Measurements from ENCODE around the gene DNM3.
"Not testable (repeated sequence)": the region's sequence is repeated elsewhere in the genome, so short reads cannot be mapped to it uniquely, and the experiment has no call there.

DNM3 gene

DNA sequence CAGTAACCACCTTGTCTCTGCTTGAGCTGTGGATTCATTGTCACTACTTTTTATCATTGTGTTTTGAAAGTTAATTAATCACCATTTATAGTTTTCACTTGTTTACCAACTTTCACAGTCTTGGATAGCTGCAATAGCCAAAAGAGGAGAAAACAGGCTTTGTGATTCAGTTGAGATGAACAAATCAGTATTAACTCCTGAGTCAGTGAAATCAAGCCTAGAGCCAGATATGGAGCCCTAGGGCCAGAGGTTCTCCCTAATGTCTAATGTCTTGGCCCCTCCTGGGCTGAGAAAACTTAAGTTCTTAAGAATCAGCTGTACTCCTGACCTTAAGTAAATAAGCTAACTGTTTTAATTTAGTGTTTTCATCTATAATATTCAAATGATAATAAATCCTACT, 228.8 kb downstream of the DNM3 start (continued):
- no peak for TF ChIP-seq BACH2 (CRISPR knock-in tag; IDR thresholded peaks at IDR 0.05; ENCODE audit: borderline replicate concordance)
- TF ChIP-seq ISL1 (CRISPR knock-in tag; IDR thresholded peaks at IDR 0.05) = no peak
- TF ChIP-seq, protein P1, sequence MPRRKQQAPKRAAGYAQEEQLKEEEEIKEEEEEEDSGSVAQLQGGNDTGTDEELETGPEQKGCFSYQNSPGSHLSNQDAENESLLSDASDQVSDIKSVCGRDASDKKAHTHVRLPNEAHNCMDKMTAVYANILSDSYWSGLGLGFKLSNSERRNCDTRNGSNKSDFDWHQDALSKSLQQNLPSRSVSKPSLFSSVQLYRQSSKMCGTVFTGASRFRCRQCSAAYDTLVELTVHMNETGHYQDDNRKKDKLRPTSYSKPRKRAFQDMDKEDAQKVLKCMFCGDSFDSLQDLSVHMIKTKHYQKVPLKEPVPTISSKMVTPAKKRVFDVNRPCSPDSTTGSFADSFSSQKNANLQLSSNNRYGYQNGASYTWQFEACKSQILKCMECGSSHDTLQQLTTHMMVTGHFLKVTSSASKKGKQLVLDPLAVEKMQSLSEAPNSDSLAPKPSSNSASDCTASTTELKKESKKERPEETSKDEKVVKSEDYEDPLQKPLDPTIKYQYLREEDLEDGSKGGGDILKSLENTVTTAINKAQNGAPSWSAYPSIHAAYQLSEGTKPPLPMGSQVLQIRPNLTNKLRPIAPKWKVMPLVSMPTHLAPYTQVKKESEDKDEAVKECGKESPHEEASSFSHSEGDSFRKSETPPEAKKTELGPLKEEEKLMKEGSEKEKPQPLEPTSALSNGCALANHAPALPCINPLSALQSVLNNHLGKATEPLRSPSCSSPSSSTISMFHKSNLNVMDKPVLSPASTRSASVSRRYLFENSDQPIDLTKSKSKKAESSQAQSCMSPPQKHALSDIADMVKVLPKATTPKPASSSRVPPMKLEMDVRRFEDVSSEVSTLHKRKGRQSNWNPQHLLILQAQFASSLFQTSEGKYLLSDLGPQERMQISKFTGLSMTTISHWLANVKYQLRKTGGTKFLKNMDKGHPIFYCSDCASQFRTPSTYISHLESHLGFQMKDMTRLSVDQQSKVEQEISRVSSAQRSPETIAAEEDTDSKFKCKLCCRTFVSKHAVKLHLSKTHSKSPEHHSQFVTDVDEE (CRISPR knock-in tag; IDR thresholded peaks at IDR 0.05) = no peak
- TF ChIP-seq TOX (CRISPR knock-in tag; IDR thresholded peaks at IDR 0.05; ENCODE audit: borderline replicate concordance) = no peak

DNA sequence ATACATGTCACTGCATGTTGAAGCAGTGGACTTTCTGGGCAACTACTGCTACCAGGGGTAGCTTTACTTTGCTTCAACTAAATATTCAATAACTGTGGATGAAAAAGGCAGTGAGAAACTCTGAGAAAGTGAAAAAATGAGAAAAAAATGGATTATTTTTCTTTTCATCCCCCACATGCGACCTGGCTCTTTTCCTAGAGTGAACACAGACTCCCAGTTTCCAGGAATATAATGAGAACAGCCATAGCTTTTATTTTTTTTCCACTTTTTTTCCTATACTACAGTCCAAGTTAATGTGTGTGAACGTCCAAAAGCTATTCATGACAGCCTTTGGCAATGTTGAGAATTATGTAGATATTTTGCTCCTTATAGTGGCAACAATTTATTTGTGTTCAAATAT, 230.4 kb downstream of the DNM3 start:
- no peak for TF ChIP-seq PPARA (CRISPR knock-in tag; IDR thresholded peaks at IDR 0.05; ENCODE audit: borderline replicate concordance)
- TF ChIP-seq, protein P2, sequence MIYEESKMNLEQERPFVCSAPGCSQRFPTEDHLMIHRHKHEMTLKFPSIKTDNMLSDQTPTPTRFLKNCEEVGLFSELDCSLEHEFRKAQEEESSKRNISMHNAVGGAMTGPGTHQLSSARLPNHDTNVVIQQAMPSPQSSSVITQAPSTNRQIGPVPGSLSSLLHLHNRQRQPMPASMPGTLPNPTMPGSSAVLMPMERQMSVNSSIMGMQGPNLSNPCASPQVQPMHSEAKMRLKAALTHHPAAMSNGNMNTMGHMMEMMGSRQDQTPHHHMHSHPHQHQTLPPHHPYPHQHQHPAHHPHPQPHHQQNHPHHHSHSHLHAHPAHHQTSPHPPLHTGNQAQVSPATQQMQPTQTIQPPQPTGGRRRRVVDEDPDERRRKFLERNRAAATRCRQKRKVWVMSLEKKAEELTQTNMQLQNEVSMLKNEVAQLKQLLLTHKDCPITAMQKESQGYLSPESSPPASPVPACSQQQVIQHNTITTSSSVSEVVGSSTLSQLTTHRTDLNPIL (CRISPR knock-in tag; IDR thresholded peaks at IDR 0.05; ENCODE audit: low read depth) = no peak
- no peak for TF ChIP-seq BACH2 (CRISPR knock-in tag; IDR thresholded peaks at IDR 0.05; ENCODE audit: borderline replicate concordance)
- TF ChIP-seq ARNTL (CRISPR knock-in tag; IDR thresholded peaks at IDR 0.05; ENCODE audit: borderline replicate concordance, low read depth) = no peak
- no peak for TF ChIP-seq ZFP30 (CRISPR knock-in tag; IDR thresholded peaks at IDR 0.05)
- no peak for TF ChIP-seq ISL1 (CRISPR knock-in tag; IDR thresholded peaks at IDR 0.05)
- no peak for TF ChIP-seq ESRRG (CRISPR knock-in tag; IDR thresholded peaks at IDR 0.05)
- TF ChIP-seq GLIS3 (CRISPR knock-in tag; IDR thresholded peaks at IDR 0.05) = no peak
- TF ChIP-seq RARB (CRISPR knock-in tag; IDR thresholded peaks at IDR 0.05) = no peak
- TF ChIP-seq, protein P3, sequence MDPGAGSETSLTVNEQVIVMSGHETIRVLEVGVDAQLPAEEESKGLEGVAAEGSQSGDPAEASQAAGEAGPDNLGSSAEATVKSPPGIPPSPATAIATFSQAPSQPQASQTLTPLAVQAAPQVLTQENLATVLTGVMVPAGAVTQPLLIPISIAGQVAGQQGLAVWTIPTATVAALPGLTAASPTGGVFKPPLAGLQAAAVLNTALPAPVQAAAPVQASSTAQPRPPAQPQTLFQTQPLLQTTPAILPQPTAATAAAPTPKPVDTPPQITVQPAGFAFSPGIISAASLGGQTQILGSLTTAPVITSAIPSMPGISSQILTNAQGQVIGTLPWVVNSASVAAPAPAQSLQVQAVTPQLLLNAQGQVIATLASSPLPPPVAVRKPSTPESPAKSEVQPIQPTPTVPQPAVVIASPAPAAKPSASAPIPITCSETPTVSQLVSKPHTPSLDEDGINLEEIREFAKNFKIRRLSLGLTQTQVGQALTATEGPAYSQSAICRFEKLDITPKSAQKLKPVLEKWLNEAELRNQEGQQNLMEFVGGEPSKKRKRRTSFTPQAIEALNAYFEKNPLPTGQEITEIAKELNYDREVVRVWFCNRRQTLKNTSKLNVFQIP (CRISPR knock-in tag; IDR thresholded peaks at IDR 0.05; ENCODE audit: borderline replicate concordance, low read depth) = no peak
- no peak for TF ChIP-seq SNAI2 (CRISPR knock-in tag; IDR thresholded peaks at IDR 0.05)
- no peak for TF ChIP-seq ZC3H10 (CRISPR knock-in tag; IDR thresholded peaks at IDR 0.05)
- TF ChIP-seq ZNF8 (CRISPR knock-in tag; IDR thresholded peaks at IDR 0.05) = no peak
- TF ChIP-seq OSR1 (CRISPR knock-in tag; IDR thresholded peaks at IDR 0.05) = no peak
- TF ChIP-seq TOX (CRISPR knock-in tag; IDR thresholded peaks at IDR 0.05; ENCODE audit: borderline replicate concordance) = no peak
- TF ChIP-seq, protein P4, sequence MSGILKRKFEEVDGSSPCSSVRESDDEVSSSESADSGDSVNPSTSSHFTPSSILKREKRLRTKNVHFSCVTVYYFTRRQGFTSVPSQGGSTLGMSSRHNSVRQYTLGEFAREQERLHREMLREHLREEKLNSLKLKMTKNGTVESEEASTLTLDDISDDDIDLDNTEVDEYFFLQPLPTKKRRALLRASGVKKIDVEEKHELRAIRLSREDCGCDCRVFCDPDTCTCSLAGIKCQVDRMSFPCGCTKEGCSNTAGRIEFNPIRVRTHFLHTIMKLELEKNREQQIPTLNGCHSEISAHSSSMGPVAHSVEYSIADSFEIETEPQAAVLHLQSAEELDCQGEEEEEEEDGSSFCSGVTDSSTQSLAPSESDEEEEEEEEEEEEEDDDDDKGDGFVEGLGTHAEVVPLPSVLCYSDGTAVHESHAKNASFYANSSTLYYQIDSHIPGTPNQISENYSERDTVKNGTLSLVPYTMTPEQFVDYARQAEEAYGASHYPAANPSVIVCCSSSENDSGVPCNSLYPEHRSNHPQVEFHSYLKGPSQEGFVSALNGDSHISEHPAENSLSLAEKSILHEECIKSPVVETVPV (CRISPR knock-in tag; IDR thresholded peaks at IDR 0.05) = no peak
- TF ChIP-seq CSDC2 (CRISPR knock-in tag; IDR thresholded peaks at IDR 0.05) = no peak
- TF ChIP-seq TCF4 (CRISPR knock-in tag; IDR thresholded peaks at IDR 0.05; ENCODE audit: borderline replicate concordance) = no peak
- TF ChIP-seq, protein P1 (CRISPR knock-in tag; IDR thresholded peaks at IDR 0.05) = no peak
- no peak for ATAC-seq

DNA sequence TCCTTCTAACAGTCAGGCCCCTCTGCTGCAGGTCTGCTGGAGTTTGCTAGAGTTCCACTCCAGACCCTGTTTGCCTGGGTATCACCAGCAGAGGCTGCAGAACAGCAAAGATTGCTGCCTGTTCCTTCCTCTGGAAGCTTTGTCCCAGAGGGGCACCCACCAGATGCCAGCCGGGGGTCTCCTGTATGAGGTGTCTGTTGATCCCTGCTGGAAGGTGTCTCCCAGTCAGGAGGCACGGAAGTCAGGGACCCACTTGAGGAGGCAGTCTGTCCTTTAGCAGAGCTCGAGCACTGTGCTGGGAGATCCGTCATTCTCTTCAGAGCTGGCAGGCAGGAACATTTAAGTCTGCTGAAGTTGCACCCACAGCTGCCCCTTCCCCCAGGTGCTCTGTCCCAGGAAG, 238.6 kb downstream of the DNM3 start:
- not testable (repeated sequence) for ATAC-seq

DNA sequence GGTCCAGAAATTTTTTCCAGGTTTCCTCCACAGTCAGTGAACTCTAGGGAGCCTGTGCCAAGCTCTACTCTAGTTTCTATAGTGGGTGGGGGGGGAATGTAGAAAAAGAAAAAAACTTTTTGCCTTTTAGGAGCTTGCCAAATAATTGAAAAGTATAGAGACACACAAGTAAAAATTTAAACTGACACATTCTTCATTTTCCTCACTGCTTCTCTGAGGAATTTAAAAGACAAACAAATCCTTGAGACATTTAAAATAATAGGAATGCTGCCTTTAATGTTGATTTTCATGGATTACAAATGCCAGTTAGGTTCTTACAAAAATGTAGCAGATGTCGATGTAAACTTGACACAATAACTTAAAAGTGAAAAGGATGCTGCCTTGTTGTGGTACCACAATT, 241.9 kb downstream of the DNM3 start:
- ATAC-seq = no peak
- TF ChIP-seq GLIS3 (CRISPR knock-in tag; IDR thresholded peaks at IDR 0.05) (no peak), CSDC2 (CRISPR knock-in tag; IDR thresholded peaks at IDR 0.05) (no peak), ZNF8 (CRISPR knock-in tag; IDR thresholded peaks at IDR 0.05) (no peak), ZNF70 (CRISPR knock-in tag; IDR thresholded peaks at IDR 0.05) (no peak), ISL1 (CRISPR knock-in tag; IDR thresholded peaks at IDR 0.05) (no peak), TCF4 (CRISPR knock-in tag; IDR thresholded peaks at IDR 0.05; ENCODE audit: borderline replicate concordance) (no peak), ZNF565 (CRISPR knock-in tag; conservative IDR thresholded peaks at IDR 0.05; ENCODE audit: low read depth) (no peak)
- TF ChIP-seq, protein P4 (CRISPR knock-in tag; IDR thresholded peaks at IDR 0.05) = no peak
- TF ChIP-seq, protein P5, sequence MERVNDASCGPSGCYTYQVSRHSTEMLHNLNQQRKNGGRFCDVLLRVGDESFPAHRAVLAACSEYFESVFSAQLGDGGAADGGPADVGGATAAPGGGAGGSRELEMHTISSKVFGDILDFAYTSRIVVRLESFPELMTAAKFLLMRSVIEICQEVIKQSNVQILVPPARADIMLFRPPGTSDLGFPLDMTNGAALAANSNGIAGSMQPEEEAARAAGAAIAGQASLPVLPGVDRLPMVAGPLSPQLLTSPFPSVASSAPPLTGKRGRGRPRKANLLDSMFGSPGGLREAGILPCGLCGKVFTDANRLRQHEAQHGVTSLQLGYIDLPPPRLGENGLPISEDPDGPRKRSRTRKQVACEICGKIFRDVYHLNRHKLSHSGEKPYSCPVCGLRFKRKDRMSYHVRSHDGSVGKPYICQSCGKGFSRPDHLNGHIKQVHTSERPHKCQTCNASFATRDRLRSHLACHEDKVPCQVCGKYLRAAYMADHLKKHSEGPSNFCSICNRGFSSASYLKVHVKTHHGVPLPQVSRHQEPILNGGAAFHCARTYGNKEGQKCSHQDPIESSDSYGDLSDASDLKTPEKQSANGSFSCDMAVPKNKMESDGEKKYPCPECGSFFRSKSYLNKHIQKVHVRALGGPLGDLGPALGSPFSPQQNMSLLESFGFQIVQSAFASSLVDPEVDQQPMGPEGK (CRISPR knock-in tag; IDR thresholded peaks at IDR 0.05; ENCODE audit: borderline replicate concordance) = no peak

All from SK-N-SH treated with all-trans-retinoic acid at 6 μM for 48 hours (cell line).